Muscle of leg (tissue), 11 donors: Measurements from ENCODE around the gene TRIP4. TPM values are rescaled to one million over a fixed set of nuclear protein-coding genes. Genes with fewer than 3 reads are reported as not detected.

Experiments used
- DNase-seq: peaks from one replicate; pipeline ENCODE4 v3.0.0; 2013
- H3K27ac ChIP-seq: one replicate; pipeline ENCODE4 v1.5.1; 2013; ENCODE audit warnings: mild to moderate bottlenecking, low read length, control low read depth
- H3K27me3 ChIP-seq: one replicate; pipeline ENCODE4 v1.6.1; 2013; ENCODE audit warnings: low read length; ENCODE audit not compliant: control insufficient read depth, insufficient read depth
- H3K36me3 ChIP-seq: one replicate; pipeline ENCODE4 v1.6.1; 2013; ENCODE audit warnings: low read length; ENCODE audit not compliant: control insufficient read depth, insufficient read depth
- H3K4me1 ChIP-seq: one replicate; pipeline ENCODE4 v1.6.1; 2013; ENCODE audit warnings: low read length; ENCODE audit not compliant: control insufficient read depth, insufficient read depth
- H3K4me3 ChIP-seq: one replicate; pipeline ENCODE4 v1.5.1; 2013; ENCODE audit warnings: low read length, control low read depth
- H3K9me3 ChIP-seq: replicated peaks from 2 replicates; pipeline ENCODE4 v1.6.1; 2013; ENCODE audit warnings: low read depth, low read length; ENCODE audit not compliant: control insufficient read depth
- WGBS: methylation state at CpG from one replicate; pipeline ENCODE4 v1.1.5; 2013; ENCODE audit warnings: missing lambda C conversion rate; ENCODE audit not compliant: insufficient coverage; 5-methylcytosine and 5-hydroxymethylcytosine counted together
- polyA plus RNA-seq, 8 donors: library from polyadenylated mRNA; unstranded; fragments of 120-200 nt; gene quantifications; one replicate each; pipeline versions ENCODE4 v1.2.1 to v1.2.3, GENCODE V29; 2013; ENCODE audit warnings: inconsistent platforms in 1 of 8, low replicate concordance in 1 of 8; ENCODE audit not compliant: insufficient read length in 8 of 8, insufficient read depth in 1 of 8
- total RNA-seq: library from RNA; stranded (reverse); fragments of 120-200 nt; gene quantifications from one replicate; pipeline ENCODE4 v1.2.4, GENCODE V29; 2013

TRIP4 gene
- total and polyA plus RNA-seq, 9 donors, result 15.8 to 28.0 (median 26.8) TPM

DNA sequence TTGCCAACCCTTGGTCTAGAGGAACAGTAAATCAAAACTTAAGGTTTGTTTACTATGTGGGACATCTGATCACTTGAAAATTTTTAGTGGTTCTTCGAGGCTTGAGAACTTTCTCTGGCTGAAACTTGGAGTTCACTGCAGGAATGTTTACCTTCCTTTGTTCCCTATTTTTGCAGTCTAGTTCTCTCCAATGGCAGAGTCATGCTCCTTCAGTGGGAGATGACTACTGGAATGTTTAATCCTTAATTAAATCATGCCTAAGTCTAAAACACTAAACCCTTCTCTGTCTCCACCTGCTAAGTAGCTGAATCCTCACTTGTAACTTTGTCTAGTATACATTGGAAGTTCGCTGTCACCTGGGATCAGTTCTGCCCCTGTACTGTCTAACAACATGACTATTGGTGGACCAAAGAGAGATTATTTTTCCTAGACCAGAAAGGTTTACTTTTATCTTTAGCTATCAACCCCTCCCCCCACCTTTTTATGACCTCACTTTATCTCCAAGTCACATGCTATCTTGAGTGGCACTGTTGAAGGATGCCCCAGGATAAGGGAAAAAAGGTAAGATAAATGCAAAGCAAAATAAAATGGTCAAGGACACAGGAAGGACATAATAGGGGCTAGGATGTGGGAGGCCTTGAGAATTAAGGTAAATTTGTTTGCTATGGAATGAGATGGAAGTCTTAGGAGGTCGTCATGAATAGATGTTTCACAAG is 71.6 kb downstream of the TRIP4 start:
- H3K27ac ChIP-seq, result no peak overlapping the region
- no peaks in the 10 kb centered on the region for H3K27me3 ChIP-seq
- peaks cover 11% of the 10 kb centered on the region for H3K36me3 ChIP-seq
- H3K9me3 ChIP-seq, result no peaks in the 10 kb centered on the region
- DNase-seq, result no peak
- H3K4me1 ChIP-seq, result peaks cover 20% of the 10 kb centered on the region
- 45% methylated on average over 1 of the region's 3 CpGs for WGBS
- H3K4me3 ChIP-seq, result no peak overlapping the region

- Histone ChIP-seq H3K4me1 (peaks cover 24% of the 10 kb centered on the region), H3K27me3 (no peaks in the 10 kb centered on the region), H3K36me3 (peaks cover 9% of the 10 kb centered on the region), H3K27ac (peak within 1 kb of the TSS; percentile 91), H3K4me3 (peak within 1 kb of the TSS; percentile 60), H3K9me3 (no peaks in the 10 kb centered on the region)
- DNase-seq, result peak; percentile 98
- 1% methylated on average over 34 of the region's 45 CpGs for WGBS
Measured at GRCh38 chr15:64460206-64460723, 72.6 kb downstream of the TRIP4 start, which contains the start of gene ZNF609. ZNF609 (plus strand) TSS chr15:64460578; CDS start chr15:64499420, 38,842 bp downstream.

DNA sequence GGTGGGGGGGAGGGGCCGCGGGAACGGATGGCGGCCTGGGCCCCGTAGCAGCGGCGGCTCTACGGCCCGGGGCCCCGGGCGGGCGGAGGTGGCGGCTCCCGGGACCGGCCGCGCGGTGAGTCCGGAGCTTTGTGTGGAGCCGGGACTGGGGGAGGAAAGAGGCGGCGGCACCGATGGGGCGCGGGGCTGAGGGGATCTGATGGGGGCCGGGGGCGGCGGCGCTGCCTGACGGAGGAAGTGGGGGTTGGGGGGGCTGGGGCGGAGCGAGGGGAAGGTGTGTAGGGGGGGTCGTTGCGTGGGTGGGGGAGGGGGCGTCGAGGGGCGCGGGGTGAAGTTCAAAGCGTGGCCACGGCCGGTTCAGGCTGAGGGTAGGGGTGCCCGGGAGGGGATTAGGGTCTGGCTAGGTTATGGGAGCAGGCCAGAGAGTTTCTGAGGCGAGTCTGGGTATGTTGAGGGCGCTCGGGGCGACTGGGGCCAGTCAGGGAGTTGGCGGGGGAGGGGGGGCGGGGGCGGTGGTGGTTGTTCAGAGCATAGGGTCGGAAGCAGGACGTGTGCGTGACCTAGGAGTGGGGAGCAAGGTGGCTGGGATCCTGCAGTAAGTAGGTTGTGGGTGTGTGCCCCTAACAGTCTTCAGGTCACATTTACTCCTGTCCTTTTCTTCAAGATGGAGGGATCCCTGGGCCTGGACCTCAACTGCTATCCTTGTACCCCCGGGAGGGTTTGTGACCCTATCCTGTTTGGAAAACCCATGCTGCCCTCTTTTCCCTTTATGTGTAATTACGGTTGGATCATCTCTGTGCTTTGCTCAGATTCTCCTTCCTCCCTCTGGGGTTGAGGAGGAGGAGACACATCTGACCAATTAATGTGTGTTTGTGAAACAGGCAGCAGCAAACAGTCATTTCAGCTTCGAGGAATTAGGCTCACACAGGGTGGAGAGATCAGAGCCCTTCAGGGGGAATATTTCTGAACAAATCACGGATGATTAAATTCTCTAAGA is 73.4 kb downstream of the TRIP4 start:
- 0% methylated on average over 4 of the region's 56 CpGs for WGBS
- no peaks in the 10 kb centered on the region for H3K9me3 ChIP-seq
- peak overlapping the region; percentile 60 for H3K4me3 ChIP-seq
- H3K27me3 ChIP-seq, result no peaks in the 10 kb centered on the region
- peaks cover 5% of the 10 kb centered on the region for H3K36me3 ChIP-seq
- peaks cover 24% of the 10 kb centered on the region for H3K4me1 ChIP-seq
- peak; percentile 89 for DNase-seq
- H3K27ac ChIP-seq, result peak overlapping the region; percentile 91

GRCh38 chr15:64461721-64462162 is 74.1 kb downstream of the TRIP4 start:
- Histone ChIP-seq H3K36me3 (peaks cover 2% of the 10 kb centered on the region), H3K4me1 (peaks cover 24% of the 10 kb centered on the region), H3K27ac (peak overlapping the region; percentile 91), H3K27me3 (no peaks in the 10 kb centered on the region), H3K4me3 (peak overlapping the region; percentile 60), H3K9me3 (no peaks in the 10 kb centered on the region)
- no peak for DNase-seq
- 10% methylated on average over 2 of the region's 5 CpGs for WGBS

DNA sequence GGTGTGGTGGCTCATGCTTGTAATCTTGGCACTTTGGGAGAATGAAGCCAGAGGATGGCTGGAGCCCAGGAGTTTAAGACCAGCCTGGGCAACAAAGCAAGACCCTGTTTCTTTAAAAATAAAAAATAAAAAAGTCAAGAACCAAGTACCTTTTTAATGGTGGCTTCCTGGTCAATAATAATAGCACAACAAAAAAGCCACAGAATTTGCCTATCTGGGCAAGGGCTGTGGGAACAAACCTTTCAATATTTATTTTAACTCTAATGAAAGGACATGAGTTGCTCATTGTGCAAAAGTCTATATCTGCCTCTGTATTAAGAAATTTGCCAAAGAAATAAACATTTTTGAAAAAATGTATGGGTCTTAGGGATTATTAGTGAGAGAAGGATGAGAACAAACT is 74.9 kb downstream of the TRIP4 start:
- no peak overlapping the region for H3K4me3 ChIP-seq
- DNase-seq, result no peak
- peaks cover 2% of the 10 kb centered on the region for H3K36me3 ChIP-seq
- H3K9me3 ChIP-seq, result no peaks in the 10 kb centered on the region
- H3K4me1 ChIP-seq, result peaks cover 24% of the 10 kb centered on the region
- no peaks in the 10 kb centered on the region for H3K27me3 ChIP-seq
- no peak overlapping the region for H3K27ac ChIP-seq

- Histone ChIP-seq H3K4me3 (no peak overlapping the region), H3K9me3 (no peaks in the 10 kb centered on the region), H3K27ac (no peak overlapping the region), H3K36me3 (peaks cover 8% of the 10 kb centered on the region), H3K4me1 (peaks cover 24% of the 10 kb centered on the region), H3K27me3 (no peaks in the 10 kb centered on the region)
- WGBS, result 47% methylated on average over 2 of the region's 3 CpGs
- peak; percentile 85 for DNase-seq
Measured at GRCh38 chr15:64464276-64465005, 76.8 kb downstream of the TRIP4 start.

- Histone ChIP-seq H3K4me1 (peaks cover 18% of the 10 kb centered on the region), H3K36me3 (peaks cover 10% of the 10 kb centered on the region), H3K27me3 (no peaks in the 10 kb centered on the region), H3K27ac (no peak overlapping the region), H3K4me3 (no peak overlapping the region), H3K9me3 (no peaks in the 10 kb centered on the region)
- DNase-seq, result no peak
- no CpG with 5 or more reads among the region's 4 CpGs for WGBS
Measured at GRCh38 chr15:64466408-64467141, 78.9 kb downstream of the TRIP4 start.

- no peak for DNase-seq
- no peaks in the 10 kb centered on the region for H3K4me1 ChIP-seq
- peaks cover 10% of the 10 kb centered on the region for H3K36me3 ChIP-seq
- no peaks in the 10 kb centered on the region for H3K9me3 ChIP-seq
- no peak overlapping the region for H3K27ac ChIP-seq
- H3K27me3 ChIP-seq, result no peaks in the 10 kb centered on the region
- WGBS, result 100% methylated on average over 1 of the region's 4 CpGs
- H3K4me3 ChIP-seq, result no peak overlapping the region
Measured at GRCh38 chr15:64472161-64472560, 84.5 kb downstream of the TRIP4 start.

GRCh38 chr15:64474846-64475245 is 87.2 kb downstream of the TRIP4 start:
- no peak for DNase-seq
- WGBS, result no CpG with 5 or more reads among the region's 2 CpGs
- Histone ChIP-seq H3K36me3 (no peaks in the 10 kb centered on the region), H3K4me1 (no peaks in the 10 kb centered on the region), H3K9me3 (no peaks in the 10 kb centered on the region), H3K27me3 (no peaks in the 10 kb centered on the region), H3K4me3 (no peak overlapping the region), H3K27ac (no peak overlapping the region)
